Measurements from ENCODE around the gene SDF4. TPM values are rescaled to one million over a fixed set of nuclear protein-coding genes. Genes with fewer than 3 reads are reported as not detected.

SDF4 gene
- total RNA-seq, 1 donor from 2014 or later, result 93.8 TPM

DNA sequence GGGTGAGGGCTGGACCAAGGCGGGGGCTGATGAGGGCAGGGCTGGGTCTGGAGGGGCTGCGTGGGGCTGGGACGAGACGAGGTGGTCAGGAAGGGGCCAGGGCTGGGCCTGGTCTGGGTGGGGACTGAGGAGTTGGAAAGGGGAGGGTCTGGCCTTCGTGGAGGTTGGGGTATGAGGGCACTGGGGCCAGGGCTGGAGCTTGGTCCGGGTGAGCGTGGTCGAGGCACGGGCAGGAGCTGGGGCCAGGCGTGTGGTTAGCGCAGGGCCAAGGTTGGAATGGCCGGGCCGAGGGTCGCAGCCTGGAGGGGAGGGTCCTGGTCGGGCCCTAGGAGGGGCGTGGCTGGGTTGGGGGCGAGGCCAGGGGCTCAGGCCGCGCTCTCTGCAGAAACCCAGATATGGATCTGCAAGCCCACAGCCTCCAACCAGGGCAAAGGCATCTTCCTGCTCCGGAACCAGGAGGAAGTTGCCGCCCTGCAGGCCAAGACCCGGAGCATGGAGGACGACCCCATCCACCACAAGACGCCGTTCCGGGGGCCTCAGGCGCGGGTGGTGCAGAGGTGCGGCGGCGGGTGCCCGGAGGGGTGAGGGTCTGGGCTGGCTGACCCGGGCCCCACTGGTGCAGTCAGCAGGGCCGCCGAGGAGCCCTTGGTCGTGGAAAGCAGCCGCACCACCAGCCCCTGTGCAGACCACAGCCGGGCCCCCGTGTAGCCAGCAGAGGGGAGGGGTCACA is 49.1 kb downstream of the SDF4 start:
- no peaks in the 10 kb centered on the region for H3K9me3 Mint-ChIP-seq
- no peak for DNase-seq (ENCODE audit: low read depth, low spot score)
- no peak overlapping the region for H3K27ac Mint-ChIP-seq (ENCODE audit: unreplicated experiment)
- no peak overlapping the region for H3K4me3 Mint-ChIP-seq
- TF ChIP-seq, protein P1, sequence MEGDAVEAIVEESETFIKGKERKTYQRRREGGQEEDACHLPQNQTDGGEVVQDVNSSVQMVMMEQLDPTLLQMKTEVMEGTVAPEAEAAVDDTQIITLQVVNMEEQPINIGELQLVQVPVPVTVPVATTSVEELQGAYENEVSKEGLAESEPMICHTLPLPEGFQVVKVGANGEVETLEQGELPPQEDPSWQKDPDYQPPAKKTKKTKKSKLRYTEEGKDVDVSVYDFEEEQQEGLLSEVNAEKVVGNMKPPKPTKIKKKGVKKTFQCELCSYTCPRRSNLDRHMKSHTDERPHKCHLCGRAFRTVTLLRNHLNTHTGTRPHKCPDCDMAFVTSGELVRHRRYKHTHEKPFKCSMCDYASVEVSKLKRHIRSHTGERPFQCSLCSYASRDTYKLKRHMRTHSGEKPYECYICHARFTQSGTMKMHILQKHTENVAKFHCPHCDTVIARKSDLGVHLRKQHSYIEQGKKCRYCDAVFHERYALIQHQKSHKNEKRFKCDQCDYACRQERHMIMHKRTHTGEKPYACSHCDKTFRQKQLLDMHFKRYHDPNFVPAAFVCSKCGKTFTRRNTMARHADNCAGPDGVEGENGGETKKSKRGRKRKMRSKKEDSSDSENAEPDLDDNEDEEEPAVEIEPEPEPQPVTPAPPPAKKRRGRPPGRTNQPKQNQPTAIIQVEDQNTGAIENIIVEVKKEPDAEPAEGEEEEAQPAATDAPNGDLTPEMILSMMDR (conservative IDR thresholded peaks at IDR 0.05), result no peak
- no peaks in the 10 kb centered on the region for H3K27me3 Mint-ChIP-seq (ENCODE audit: low read depth)
- no peaks in the 10 kb centered on the region for H3K36me3 Mint-ChIP-seq (ENCODE audit: low read depth)
- H3K4me1 Mint-ChIP-seq, result peaks cover 13% of the 10 kb centered on the region

DNA sequence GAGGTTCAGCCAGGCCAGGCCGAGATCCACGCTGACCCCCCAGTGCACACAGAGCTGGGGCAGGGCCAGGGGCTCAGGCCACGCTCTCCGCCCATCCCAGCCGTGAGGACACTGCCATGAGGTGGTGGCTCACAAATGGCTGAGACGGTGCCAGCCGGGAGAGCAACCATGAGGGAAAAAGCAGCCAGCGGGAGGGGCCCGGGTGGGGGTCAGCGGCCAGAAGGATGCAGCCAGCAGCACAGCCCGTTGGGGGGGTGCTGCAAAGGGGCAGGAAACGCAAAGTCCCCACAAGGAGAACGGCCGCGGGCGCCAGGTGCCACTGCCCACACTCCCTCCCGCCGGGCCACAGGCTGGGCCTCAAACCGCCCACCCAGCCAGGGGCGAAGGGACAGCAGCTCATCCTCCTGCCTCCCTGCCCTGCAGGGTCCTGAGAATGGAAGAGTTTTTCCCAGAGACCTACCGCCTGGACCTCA is 49.8 kb downstream of the SDF4 start:
- TF ChIP-seq, protein P1 (conservative IDR thresholded peaks at IDR 0.05), result no peak
- no peak for DNase-seq (ENCODE audit: low read depth, low spot score)
- Mint-ChIP-seq H3K27ac (ENCODE audit: unreplicated experiment) (no peak overlapping the region), H3K27me3 (ENCODE audit: low read depth) (peaks cover 5% of the 10 kb centered on the region), H3K4me1 (peaks cover 16% of the 10 kb centered on the region), H3K9me3 (no peaks in the 10 kb centered on the region), H3K36me3 (ENCODE audit: low read depth) (no peaks in the 10 kb centered on the region), H3K4me3 (no peak overlapping the region)

- H3K27ac Mint-ChIP-seq (ENCODE audit: unreplicated experiment), result peak overlapping the region; percentile 83
- TF ChIP-seq, protein P1 (conservative IDR thresholded peaks at IDR 0.05), result no peak
- peaks cover 19% of the 10 kb centered on the region for H3K4me1 Mint-ChIP-seq
- peak overlapping the region; percentile 57 for H3K4me3 Mint-ChIP-seq
- DNase-seq (ENCODE audit: low read depth, low spot score), result no peak
- peaks cover 10% of the 10 kb centered on the region for H3K27me3 Mint-ChIP-seq (ENCODE audit: low read depth)
- H3K36me3 Mint-ChIP-seq (ENCODE audit: low read depth), result no peaks in the 10 kb centered on the region
- no peaks in the 10 kb centered on the region for H3K9me3 Mint-ChIP-seq
Measured at GRCh38 chr1:1181129-1181937, 50.5 kb downstream of the SDF4 start.

DNA sequence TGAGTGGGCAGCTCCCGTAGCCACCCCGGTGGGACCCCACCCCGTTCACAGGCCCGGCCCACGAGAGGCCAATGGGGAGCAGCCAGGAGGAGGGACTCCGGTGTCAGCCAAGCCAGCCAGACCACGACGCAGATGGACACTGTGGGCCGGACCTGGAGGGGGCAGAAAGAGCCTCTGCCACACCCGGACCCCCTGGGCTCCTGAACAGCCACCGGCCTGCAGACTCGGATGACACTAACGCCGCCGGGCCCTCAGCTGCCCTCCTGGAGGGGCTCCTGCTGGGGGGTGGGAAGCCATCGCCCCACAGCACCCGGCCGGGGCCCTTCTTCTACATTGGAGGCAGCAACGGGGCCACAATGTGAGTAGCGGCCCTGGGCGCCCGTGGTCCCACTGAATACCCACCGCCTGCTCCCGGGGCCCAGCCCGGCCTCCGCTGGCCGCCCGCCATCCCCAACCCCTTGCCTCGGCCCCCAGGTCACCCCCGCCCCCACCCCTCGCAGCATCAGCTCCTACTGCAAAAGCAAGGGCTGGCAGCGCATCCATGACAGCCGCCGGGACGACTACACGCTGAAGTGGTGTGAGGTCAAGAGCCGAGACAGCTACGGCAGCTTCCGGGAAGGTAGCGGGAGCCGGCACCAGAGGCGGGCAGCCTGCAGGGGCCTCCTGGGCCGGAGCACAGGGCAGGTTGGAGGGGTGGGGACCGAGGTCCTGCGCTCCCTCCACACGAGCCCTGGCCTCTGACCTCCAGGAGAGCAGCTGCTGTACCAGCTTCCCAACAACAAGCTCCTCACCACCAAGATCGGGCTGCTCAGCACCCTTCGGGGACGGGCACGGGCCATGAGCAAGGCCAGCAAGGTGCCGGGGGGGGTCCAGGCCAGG is 51.6 kb downstream of the SDF4 start:
- TF ChIP-seq, protein P1 (conservative IDR thresholded peaks at IDR 0.05), result no peak
- Mint-ChIP-seq H3K4me3 (no peak overlapping the region), H3K36me3 (ENCODE audit: low read depth) (no peaks in the 10 kb centered on the region), H3K4me1 (peaks cover 12% of the 10 kb centered on the region), H3K27me3 (ENCODE audit: low read depth) (peaks cover 20% of the 10 kb centered on the region), H3K9me3 (no peaks in the 10 kb centered on the region), H3K27ac (ENCODE audit: unreplicated experiment) (no peak overlapping the region)
- DNase-seq (ENCODE audit: low read depth, low spot score), result no peak

- Mint-ChIP-seq H3K4me3 (no peak overlapping the region), H3K27ac (ENCODE audit: unreplicated experiment) (no peak overlapping the region), H3K9me3 (no peaks in the 10 kb centered on the region), H3K27me3 (ENCODE audit: low read depth) (peaks cover 24% of the 10 kb centered on the region), H3K36me3 (ENCODE audit: low read depth) (no peaks in the 10 kb centered on the region), H3K4me1 (peaks cover 11% of the 10 kb centered on the region)
- TF ChIP-seq, protein P1 (conservative IDR thresholded peaks at IDR 0.05), result no peak
- no peak for DNase-seq (ENCODE audit: low read depth, low spot score)
Measured at GRCh38 chr1:1179346-1179982, 52.3 kb downstream of the SDF4 start.
